ENCODE measurements around the gene OVOL1.
"Not testable (repeated sequence)": the region's sequence is repeated elsewhere in the genome, so short reads cannot be mapped to it uniquely, and the experiment has no call there.

The OVOL1 gene

GRCh38 chr11:65817835-65818680 lies 31.2 kb downstream of the OVOL1 start:
- DNase-seq = peak; percentile 90 to 92

GRCh38 chr11:65821107-65821506 lies 34.2 kb downstream of the OVOL1 start:
- DNase-seq = no peak

GRCh38 chr11:65822776-65823528 lies 36.1 kb downstream of the OVOL1 start:
- DNase-seq = no peak

- no peak for DNase-seq
Measured at GRCh38 chr11:65826984-65827735, 40.3 kb downstream of the OVOL1 start.

GRCh38 chr11:65829459-65829858 lies 42.6 kb downstream of the OVOL1 start:
- DNase-seq = no peak

GRCh38 chr11:65832231-65832630 lies 45.4 kb downstream of the OVOL1 start:
- not testable (repeated sequence) for DNase-seq

- peak; percentile 93 to 95 for DNase-seq
Measured at GRCh38 chr11:65833297-65834030, 46.6 kb downstream of the OVOL1 start, which contains the start of gene SNX32. Gene SNX32, plus strand, starts transcription at chr11:65833963. Its CDS starts 103 bp downstream, at chr11:65834066.

GRCh38 chr11:65834202-65834601 lies 47.3 kb downstream of the OVOL1 start:
- DNase-seq = no peak

GRCh38 chr11:65842144-65842543 lies 55.3 kb downstream of the OVOL1 start:
- no peak for DNase-seq

GRCh38 chr11:65843811-65844210 lies 56.9 kb downstream of the OVOL1 start:
- no peak for DNase-seq

GRCh38 chr11:65844231-65844872 lies 57.5 kb downstream of the OVOL1 start:
- DNase-seq = no peak

Data from CD4-positive, alpha-beta T cell treated with Interleukin-1 beta for 1 hour (primary cell).